GM18502 (cell line): Measurements from ENCODE around the gene MOB3B.
"Not testable (repeated sequence)": the region's sequence is repeated elsewhere in the genome, so short reads cannot be mapped to it uniquely, and the experiment has no call there.

Experiments
- ATAC-seq: cut with Tn5 transposase; IDR thresholded peaks from one replicate; pipeline ENCODE4 v1.9.1; 2021; ENCODE audit warnings: mild to moderate bottlenecking; ENCODE audit not compliant: unreplicated experiment, poor library complexity

Gene MOB3B

DNA sequence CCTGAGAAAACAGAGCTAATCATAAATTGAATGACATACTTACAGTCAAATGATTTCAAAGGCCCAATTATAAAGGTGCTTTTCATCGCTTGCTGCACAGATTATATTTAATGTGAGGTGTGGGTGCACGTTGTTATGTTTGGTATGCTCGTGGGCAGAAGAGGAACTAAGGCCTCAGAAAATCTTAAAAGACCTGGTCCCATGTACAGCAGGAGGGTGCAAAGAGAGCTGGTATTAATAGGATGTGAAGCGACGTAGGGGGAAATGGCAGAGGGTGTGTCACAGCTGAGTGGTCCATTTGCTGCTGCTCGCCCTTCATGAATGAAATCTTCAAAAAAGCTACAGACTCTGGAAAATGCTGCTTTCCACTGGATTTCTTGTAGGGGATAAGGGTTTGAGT is 46.0 kb downstream of the MOB3B start:
- ATAC-seq: no peak

DNA sequence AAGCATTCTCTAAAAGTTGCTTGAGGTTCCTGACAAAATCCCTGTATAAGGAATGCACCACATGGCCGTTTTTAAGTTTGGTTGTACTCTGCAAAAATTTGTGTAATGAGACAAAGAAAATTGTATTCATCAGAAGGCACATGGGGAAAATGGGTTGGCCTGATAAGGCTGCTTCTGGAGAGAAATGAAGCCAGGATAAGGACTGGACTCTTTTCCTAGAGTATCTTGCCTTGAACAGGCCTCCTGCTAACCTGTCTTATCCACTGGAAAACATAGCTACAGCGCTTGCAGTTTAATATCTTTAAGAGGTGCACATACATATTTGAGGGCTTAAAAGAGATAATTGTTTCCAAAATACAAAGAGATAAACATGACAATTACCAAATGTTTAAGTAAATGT is 46.9 kb downstream of the MOB3B start:
- no peak for ATAC-seq

DNA sequence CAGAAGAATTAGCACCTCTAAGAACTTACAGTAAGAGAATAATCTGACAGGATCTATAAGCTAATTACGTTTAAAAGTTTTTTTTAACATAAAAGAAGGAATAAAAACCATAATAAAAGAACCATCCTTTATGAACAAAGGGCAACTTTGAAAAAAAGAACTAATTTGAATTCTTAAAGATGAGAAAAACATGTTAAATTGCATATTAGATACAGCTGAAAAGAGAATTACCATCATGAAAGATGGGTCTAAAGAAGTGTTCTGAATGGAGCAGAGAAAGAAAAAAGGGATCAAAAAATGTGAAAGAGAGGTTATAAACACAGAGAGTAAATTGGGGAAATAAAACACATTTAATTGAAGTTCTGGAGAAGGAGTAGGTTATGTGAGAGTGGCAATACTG is 51.3 kb downstream of the MOB3B start:
- no peak for ATAC-seq

DNA sequence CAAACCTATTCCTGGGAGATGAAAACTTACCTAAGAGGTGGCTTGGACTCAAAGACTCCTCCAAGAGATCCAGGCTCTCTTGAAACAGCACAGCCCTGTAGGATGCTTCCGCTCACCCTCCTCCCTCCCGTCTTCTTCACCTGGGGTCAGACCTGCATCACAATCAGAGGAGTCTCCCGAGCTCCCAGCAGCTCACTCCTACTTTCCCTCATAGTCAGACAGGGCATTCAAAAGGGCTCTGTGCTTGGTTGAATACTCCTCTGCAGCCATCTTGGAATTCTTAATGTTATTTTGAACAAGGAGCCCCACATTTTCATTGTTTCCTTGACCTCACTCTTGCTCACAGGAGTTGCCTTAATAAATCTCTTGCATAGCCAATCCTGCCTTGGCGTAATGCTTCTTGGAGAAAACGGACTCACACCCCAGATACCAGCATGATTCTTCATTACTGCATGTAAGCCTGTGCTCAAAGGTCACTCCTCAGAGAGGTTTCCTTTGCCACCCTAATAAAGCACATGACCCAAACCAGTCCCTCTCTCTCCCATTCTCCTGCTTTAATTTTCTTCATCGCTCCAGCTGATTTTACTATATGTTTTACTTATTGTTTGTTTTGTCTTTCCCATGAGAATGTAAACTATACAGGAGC is 52.6 kb downstream of the MOB3B start:
- no peak for ATAC-seq

DNA sequence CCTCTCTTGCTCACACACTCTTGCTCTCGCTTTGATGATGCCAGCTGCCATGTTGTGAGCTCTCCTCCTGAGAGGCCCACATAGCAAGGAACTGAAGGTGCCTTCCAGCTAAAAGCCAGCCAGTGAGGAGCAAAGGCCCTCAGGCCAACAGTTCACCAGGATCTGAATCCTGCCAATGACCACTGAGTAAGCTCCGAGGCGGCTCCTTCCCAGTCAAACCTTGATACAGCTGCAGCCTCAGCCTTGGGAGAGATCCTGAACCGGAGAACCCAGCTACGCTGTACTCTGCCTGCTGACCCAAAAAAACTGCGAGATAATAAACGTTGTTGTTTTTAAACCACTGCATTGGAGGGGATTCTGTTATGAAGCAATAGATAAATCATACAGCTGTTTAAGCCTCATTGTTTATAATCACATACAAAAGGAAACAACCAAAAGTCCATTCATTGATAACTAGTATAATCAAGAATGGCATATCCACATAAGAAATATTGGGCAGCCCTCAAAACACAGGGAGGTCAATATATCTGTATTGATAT is 54.5 kb downstream of the MOB3B start:
- no peak for ATAC-seq

DNA sequence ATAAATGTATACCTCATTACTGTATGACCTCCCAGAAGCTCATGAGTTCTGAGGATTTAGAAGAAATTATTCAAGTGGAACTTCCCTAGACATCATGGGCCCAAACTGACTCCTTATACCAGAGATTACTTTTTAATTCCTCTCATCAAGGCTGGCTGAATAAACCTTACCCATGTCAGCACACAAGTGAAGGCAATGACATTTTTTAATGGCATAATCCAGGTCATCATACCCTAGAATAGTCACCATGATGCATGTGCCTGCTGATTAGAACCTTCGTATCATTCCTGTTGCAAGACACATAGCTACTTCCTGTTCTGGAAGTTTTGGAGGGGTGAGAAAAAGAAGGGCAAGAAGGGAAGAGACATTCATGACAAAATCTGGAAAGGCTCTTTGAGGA is 55.3 kb downstream of the MOB3B start:
- no peak for ATAC-seq

DNA sequence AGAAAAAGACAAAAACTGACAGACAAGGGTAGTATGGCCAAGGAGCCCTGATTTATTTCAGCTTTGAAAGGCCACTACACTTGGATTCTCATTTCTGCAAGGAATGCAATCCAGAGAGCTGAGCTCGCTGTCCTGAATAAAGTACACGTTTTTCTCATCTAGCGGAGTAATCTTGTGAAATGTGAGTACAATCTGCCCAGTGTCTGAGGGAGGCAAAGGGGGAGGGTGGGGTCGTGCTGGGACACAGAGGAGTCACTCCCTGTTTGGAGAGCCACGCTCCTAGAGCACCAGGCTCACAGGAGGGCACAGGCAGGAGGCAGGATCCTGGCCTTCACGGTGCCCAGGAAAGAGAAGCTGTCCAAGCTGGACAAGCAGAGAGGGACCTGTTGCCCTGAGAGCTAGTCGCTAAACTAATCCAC is 56.5 kb downstream of the MOB3B start:
- no peak for ATAC-seq

DNA sequence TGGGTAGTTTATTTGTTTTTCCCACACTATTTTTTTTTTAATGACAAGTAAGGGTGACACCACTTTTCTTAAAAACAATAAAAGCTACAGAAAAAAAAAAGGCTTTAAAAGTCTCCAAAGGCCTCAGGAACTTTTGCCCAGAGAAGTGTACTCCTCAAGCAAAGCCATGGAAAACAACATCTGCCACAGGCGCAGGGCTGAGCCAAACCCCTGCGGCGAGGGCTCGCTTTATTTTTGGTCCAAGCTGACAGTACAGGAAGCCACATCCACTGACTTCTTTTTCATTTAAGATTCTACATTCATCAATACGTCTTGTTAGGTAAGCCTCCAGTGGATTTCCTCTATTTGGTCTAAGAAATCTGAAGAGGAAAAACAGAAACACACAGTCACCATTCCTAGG is 57.4 kb downstream of the MOB3B start:
- no peak for ATAC-seq

DNA sequence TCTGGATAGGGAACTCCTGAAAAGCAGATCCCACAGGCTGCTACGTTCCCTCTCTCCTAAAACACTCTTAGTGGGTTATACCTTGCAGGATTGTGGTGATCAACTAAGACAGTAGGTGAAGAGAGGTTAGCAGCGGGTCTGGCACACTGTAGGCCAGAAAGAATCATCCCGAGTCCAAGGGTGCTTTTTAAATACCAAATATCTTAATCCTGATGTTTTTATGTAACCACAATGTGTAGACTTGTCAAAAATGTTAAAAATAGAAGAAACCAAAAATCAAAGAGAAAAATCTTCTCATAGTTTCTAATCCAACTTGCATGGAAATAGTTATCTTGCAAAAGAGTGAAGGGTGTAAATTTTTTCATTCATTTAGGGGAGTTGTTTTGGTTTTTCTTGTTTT is 57.8 kb downstream of the MOB3B start:
- ATAC-seq: no peak

DNA sequence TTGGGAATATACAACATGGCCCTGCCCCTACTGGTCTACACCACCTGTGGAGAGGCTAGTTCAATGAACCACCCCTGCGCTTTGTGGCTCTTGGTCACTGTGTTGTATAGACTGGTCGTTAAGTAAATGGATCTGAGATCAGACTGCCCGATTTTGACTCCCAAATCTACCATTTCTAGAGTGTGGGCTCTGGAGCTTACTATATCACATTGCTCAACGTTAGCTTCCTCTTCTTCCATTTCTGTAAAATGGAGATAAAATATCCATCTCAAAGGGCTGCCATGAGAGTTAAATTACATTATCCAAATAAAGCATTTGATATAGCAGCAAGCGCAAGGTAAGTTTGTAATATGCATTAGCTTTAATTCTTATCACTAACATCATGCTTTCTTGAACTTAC is 58.2 kb downstream of the MOB3B start:
- ATAC-seq: no peak

DNA sequence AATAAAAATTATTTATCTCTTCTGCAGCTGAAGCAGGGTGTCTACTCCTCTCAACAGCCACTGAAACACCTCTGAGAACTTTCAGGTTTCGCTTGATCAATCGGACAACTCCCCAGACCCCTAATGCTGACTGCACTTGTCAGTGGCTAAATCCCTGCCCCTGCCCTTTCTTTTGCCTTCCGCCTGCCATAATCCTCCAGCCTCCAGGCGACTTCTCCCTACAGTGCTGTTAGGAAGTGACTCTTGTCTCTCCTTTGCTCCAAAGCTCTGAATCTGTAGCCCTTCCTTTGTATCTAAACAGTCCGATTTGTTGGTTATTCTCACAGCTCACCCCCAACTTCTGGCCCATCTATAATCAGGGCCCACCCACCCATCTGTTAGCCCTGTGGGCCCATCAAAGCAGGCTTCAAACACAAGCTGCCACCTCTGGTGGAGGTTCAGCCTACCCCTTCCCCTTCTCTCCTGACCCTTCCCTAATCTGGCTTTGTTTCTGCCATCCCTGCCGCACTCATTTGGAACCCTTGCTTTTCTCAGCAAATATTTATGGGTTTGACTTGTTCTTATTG is 59.2 kb downstream of the MOB3B start:
- ATAC-seq: no peak

DNA sequence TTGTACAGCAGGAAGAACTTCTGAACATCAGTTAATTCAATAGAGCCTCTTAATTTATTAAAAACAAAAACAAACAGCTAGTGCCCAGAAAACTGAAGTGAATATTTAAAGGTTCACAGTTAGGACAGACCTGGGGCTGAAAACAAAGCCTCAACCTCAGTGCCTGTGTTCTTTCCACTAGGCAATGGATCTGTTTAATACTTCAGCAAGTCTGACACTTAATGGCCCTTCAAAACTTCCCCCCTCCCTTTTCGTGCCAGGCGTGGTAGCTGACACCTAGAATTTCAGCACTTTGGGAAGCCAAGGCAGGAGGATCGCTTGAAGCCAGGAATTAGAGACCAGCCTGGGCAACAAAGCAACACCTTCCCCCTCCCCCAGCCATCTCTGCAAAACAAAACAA is 60.1 kb downstream of the MOB3B start:
- no peak for ATAC-seq

DNA sequence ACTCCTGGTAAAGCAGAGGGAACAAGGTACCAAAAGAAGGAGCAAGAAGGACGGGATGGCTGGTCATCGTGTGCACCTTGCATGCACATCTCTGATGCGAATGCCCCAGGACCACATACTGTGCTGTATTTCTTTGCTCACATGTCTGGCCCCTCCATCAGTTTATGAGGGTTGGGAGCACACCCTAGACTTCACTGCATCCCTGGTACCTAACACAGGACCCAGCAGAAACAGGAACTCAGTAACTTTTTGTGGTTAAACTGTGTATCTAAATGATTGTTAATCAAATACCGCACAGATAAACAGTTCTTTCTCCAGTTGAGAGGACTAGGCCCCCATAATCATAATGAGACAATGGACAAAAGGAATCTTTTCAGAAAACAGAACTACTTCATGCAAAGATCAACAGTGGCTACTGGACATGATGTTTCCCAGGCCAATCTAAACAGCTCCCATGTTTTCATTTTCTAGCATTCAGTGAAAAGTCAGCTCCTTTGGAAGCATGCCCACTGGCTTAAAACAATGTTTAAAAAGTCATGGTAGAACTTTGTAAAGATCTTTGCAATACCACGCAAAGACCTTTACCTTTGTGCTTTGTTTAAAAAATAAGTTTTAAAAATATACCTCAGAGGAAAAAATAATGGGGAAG is 61.0 kb downstream of the MOB3B start:
- peak; percentile 71 for ATAC-seq

DNA sequence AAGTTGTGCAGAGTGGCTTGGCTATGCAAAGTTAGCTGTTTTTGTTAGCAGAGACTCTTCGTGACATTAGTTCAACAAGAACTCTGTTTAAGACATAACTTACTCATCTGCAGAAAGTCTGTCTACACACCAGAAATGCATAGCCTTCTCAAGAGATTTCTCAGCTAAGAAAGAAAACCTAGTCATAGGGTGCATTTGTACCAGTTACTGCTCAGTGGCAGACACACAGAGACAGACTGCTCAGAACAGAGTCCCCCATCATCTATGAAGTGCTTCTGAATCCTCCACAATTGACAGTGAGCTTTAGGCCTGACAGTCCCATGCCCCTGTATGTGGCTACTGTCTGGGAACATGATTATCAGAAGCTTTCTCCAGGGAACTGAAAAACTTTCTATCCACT is 61.6 kb downstream of the MOB3B start:
- no peak for ATAC-seq

DNA sequence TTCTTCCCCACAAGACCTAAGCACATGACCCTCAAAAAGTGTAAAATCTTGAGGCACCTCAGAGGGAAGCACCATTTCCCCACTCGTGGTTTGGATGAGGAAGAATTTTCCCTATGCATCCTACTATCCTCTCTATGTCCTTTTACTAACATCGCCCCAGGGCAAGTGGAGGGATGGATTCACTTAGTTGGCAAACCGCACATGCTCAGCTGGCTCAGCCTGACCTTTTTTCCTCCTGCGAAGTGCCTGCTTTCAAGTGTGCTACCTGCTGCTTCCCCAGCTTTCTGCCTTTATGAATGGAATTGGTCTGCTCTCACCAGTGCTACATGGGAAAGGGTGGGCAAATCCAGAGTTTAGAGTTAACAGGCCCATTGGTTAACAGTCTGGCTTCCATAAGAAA is 62.1 kb downstream of the MOB3B start:
- ATAC-seq: no peak

DNA sequence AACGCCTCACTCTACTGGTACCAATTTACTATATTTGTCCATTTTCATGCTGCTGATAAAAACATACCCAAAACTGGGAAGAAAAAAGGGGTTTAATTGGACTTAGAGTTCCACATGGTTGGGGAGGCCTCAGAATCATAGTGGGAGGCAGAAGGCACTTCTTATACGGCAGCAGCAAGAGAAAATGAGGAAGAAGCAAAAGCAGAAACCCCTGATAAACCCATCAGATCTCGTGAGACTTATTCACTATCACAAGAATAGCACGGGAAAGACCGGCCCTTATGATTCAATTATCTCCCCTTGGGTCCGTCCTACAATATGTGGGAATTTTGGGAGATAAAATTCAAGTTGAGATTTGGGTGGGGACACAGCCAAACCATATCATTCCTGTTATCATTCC is 63.1 kb downstream of the MOB3B start:
- ATAC-seq: not testable (repeated sequence)

DNA sequence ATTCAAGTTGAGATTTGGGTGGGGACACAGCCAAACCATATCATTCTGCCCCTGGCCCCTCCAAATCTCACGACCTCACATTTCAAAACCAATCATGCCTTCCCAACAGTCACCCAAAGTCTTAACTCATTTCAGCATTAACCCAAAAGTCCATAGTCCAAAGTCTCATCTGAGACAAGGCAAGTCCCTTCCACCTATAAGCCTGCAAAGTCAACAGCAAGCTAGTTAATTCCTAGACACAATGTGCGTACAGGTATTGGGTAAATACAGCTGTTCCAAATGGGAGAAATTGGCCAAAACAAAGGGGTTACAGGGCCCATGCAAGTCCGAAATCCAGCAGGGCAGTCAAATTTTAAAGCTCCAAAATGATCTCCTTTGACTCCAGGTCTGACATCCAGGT is 64.7 kb downstream of the MOB3B start:
- ATAC-seq: not testable (repeated sequence)

DNA sequence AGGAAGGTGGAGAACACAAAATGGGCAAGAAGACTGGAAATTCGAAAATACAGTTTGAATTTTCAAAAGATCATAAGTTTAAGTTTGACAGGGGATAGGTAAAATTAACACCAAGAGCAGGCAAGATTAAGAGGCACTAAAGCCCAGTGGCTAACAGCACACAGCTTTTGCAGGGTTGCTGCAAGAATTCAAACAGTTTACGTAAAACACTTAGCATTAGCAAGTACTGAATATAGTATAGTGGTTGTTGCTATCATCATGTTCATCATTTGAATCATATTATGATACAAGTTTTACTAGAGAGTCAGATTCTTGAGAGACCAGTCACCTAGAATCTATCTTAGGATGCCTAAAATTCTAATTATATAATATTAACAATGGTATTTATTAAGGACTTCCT is 66.8 kb downstream of the MOB3B start:
- ATAC-seq: no peak

DNA sequence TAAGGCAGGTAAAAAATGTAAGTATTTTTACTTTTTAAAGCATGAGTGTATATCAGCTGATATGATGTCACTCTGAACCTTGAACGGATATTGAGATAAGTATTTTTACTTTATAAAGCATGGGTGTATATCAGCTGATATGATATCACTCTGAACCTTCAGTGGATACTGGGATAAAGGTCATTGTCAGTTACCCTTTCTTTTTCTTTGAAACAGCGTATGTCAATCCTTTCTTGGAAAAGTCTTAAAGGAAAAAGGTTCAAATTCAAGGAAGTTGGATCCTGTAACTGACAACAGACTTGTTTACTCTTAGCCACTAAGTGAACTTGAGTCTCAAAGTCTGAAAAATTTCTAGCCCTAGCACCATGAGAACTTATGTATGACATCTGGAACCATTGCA is 67.2 kb downstream of the MOB3B start:
- ATAC-seq: no peak

DNA sequence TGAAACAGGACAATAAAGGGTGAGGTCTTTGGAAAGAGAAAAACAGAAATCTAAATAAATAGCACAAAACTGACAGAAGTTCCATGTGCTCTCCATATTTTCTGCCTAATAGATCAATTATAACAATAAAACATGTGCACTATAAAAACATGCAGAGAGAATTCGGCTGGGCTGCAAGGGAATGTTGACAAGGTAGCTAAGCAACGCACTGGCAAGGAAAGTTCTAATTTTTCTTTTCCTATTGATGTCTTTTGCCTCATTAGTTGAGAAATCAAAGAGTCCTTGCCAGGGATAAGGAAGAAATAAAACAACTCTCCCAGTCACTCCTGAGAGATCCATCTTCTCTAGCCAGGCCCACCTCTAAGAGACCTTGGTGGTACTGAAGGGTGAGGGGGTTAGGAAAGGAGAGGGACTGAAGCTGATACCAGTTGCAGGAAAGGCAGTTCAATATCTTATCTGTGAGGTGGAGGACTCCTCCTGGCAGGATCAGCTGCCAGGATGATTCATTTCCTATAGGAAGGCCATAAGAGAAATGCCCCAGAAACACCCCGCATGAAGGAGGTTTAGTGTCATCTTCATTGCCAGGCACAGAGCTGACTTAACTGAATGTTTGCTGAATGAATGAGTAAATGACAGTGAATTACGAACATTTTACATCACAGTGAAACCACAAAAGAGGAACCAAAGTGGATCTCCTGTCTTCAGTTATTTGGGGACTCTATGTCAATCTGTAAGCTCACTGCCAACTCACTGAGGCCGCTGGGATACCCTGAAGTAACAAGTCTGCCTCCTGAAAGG is 69.2 kb downstream of the MOB3B start:
- peak; percentile 97 for ATAC-seq

DNA sequence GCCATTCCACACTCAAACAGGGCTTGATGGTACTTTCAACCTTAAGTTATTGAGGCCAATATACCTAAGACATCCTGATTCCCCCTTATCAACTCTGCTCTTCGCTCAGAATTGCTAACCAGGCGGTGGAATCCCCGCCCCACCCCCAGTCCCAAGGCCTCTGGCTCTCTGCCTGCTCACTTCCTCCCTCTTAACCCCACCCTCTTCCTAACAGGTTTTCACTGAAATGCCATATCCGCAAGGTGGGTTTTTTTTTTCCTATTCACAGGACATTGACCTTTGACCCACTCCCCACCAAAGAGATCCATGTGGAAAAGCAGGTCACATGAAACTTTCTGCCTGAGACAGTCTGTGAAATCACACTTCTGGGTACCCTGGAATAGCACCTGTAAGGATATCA is 72.2 kb downstream of the MOB3B start:
- no peak for ATAC-seq
